ENCODE results near the gene UBAC1. TPM values are rescaled to one million over a fixed set of nuclear protein-coding genes. Genes with fewer than 3 reads are reported as not detected.

UBAC1 gene
- total RNA-seq, 1 experiment from 2014 or later, result 54.8 TPM

GRCh38 chr9:135929656-135930445 is 31.3 kb downstream of the UBAC1 start:
- Histone ChIP-seq H3K4me1 (ENCODE audit: control insufficient read depth in 1 of 2, insufficient read depth in 2 of 2, low read length in 2 of 2) (peaks cover 20 to 37% of the 10 kb centered on the region in 2 experiments), H3K27ac (ENCODE audit: low read depth, low read length) (no peak overlapping the region), H3K4me2 (ENCODE audit: low read length) (no peak overlapping the region), H3K9me3 (ENCODE audit: control insufficient read depth in 1 of 2, insufficient read depth in 1 of 2, low read depth in 1 of 2, low read length in 2 of 2) (no peaks in the 10 kb centered on the region), H3K4me3 (replicated peaks in 1 of 2; ENCODE audit: low read depth in 1 of 2, low read length in 2 of 2) (no peak overlapping the region), H3K36me3 (ENCODE audit: control insufficient read depth in 1 of 2, insufficient read depth in 2 of 2, low read length in 2 of 2) (peaks cover 0 to 14% of the 10 kb centered on the region in 2 experiments; a peak in 2 of 4 replicates), H3K9ac (ENCODE audit: low read length) (no peak overlapping the region), H3K79me2 (ENCODE audit: insufficient read depth, low read length) (no peaks in the 10 kb centered on the region), H3K27me3 (ENCODE audit: insufficient read depth, low read length) (no peaks in the 10 kb centered on the region), H4K20me1 (ENCODE audit: insufficient read depth) (no peaks in the 10 kb centered on the region), H3K9me2 (ENCODE audit: insufficient read depth) (no peaks in the 10 kb centered on the region), H2AFZ (ENCODE audit: low read depth, low read length, poor library complexity, severe bottlenecking) (no peak overlapping the region)
- ATAC-seq, result no peak
- TF ChIP-seq SRF (IDR thresholded peaks at IDR 0.05; ENCODE audit: low read depth), result no peak
- TF ChIP-seq EZH2 (IDR thresholded peaks at IDR 0.05), result no peak
- TF ChIP-seq ATF3 (IDR thresholded peaks at IDR 0.05), result no peak
- TF ChIP-seq TCF7L2 (IDR thresholded peaks at IDR 0.05; ENCODE audit: borderline replicate concordance, extremely low read depth, insufficient read depth, insufficient read length), result no peak
- TF ChIP-seq ZNF274 (IDR thresholded peaks at IDR 0.05; ENCODE audit: low read depth, low read length), result no peak
- TF ChIP-seq JUND (IDR thresholded peaks at IDR 0.05), result no peak
- no peak for TF ChIP-seq EZH2phosphoT487 (IDR thresholded peaks at IDR 0.05; ENCODE audit: borderline replicate concordance)
- no peak for TF ChIP-seq POLR2A (IDR thresholded peaks at IDR 0.05; ENCODE audit: borderline replicate concordance, extremely low read depth, insufficient read depth, insufficient read length)
- TF ChIP-seq CTCF (IDR thresholded peaks at IDR 0.05 in 2 of 3, conservative IDR thresholded peaks at IDR 0.05 in 1 of 3; ENCODE audit: borderline replicate concordance in 1 of 3, insufficient read depth in 1 of 3, low read depth in 2 of 3, low read length in 2 of 3), result no peak
- no peak for TF ChIP-seq ZFX (IDR thresholded peaks at IDR 0.05)
- no peak for TF ChIP-seq SIN3A (IDR thresholded peaks at IDR 0.05; ENCODE audit: low read depth)
- no peak for DNase-seq (ENCODE audit: low read depth, low spot score)
- intact Hi-C loops (cut with micrococcal nuclease), result no loop called here
- CTCF ChIA-PET, result no interaction called here
- POLR2A ChIA-PET, result no interaction called here
- BruUV-seq (replicated peaks), result no TSS peak
- RAD21 ChIA-PET (ENCODE audit: low non-redundant PET in 1 of 2, low total read pairs in 2 of 2, uncharacterized antibody in 2 of 2, unreplicated experiment in 2 of 2), result no interaction called here
